NCI-H82 treated with DMSO at 0.1 percent for 48 hours (cell line): ENCODE measurements around the gene ZNF185.
"Not testable (repeated sequence)": the region's sequence is repeated elsewhere in the genome, so short reads cannot be mapped to it uniquely, and the experiment has no call there.

Experiments used
- DNase-seq: peaks from one replicate; lab custom pipeline; 2025; ENCODE audit not compliant: unreplicated experiment; lab: John Stamatoyannopoulos, UW

The ZNF185 gene

GRCh38 chrX:152895121-152895520 is 2.7 kb upstream of the ZNF185 start:
- no peak for DNase-seq

GRCh38 chrX:152895724-152896420 is 2.0 kb upstream of the ZNF185 start:
- DNase-seq = no peak

- no peak for DNase-seq
These were observed 1.4 kb upstream of the ZNF185 start for GRCh38 chrX:152896450-152896849.

- no peak for DNase-seq
These were observed 575 bp downstream of the ZNF185 start for GRCh38 chrX:152898442-152898841.

GRCh38 chrX:152899111-152899873 is 1.4 kb downstream of the ZNF185 start:
- DNase-seq = no peak

GRCh38 chrX:152899874-152900719 is 2.2 kb downstream of the ZNF185 start:
- no peak for DNase-seq

GRCh38 chrX:152900937-152901445 is 3.1 kb downstream of the ZNF185 start:
- no peak for DNase-seq

- no peak for DNase-seq
These were observed 4.1 kb downstream of the ZNF185 start for GRCh38 chrX:152901816-152902501.

GRCh38 chrX:152902502-152902820 is 4.6 kb downstream of the ZNF185 start:
- no peak for DNase-seq

- DNase-seq = no peak
These were observed 5.7 kb downstream of the ZNF185 start for GRCh38 chrX:152903589-152903988.

GRCh38 chrX:152904151-152905080 is 6.5 kb downstream of the ZNF185 start:
- DNase-seq = no peak

GRCh38 chrX:152905081-152905420 is 7.2 kb downstream of the ZNF185 start:
- peak; percentile 53 for DNase-seq

GRCh38 chrX:152907084-152907651 is 9.3 kb downstream of the ZNF185 start:
- peak; percentile 8 for DNase-seq

GRCh38 chrX:152908486-152908885 is 10.6 kb downstream of the ZNF185 start:
- no peak for DNase-seq

- not testable (repeated sequence) for DNase-seq
These were observed 12.2 kb downstream of the ZNF185 start for GRCh38 chrX:152910018-152910417.

GRCh38 chrX:152912106-152912505 is 14.2 kb downstream of the ZNF185 start:
- no peak for DNase-seq

- no peak for DNase-seq
These were observed 14.8 kb downstream of the ZNF185 start for GRCh38 chrX:152912641-152913040.

- DNase-seq = no peak
These were observed 15.5 kb downstream of the ZNF185 start for GRCh38 chrX:152913346-152913745.

- peak; percentile 32 for DNase-seq
These were observed 16.0 kb downstream of the ZNF185 start for GRCh38 chrX:152913910-152914309.
